ENCODE data around the gene CD84. TPM values are rescaled to one million over a fixed set of nuclear protein-coding genes. Genes with fewer than 3 reads are reported as not detected.
A peak's percentile ranks its signal among the peaks of the same experiment; 100 is the strongest.

Gene CD84
- total and polyA plus RNA-seq, 12 donors, result 0.25 to 11.8 (median 1.6) TPM

- H3K4me1 ChIP-seq, result peaks cover 0 to 46% (median 0%) of the 10 kb centered on the region in 9 donors
- WGBS, 2 donors, result 68 to 80% methylated on average over 2 of the region's 2 CpGs
- ATAC-seq (no peak), DNase-seq (no peak)
- H3K9me3 ChIP-seq, result peaks cover 0 to 1% (median 0%) of the 10 kb centered on the region in 11 donors
- peak overlapping the region in 1 of 10 donors; percentile 93 for H3K27ac ChIP-seq
- no peaks in the 10 kb centered on the region for H3K36me3 ChIP-seq
- no peak for TF ChIP-seq CTCF (IDR thresholded peaks at IDR 0.05)
- H3K27me3 ChIP-seq, result no peaks in the 10 kb centered on the region
- H3K4me3 ChIP-seq, result peak overlapping the region in 5 of 10 donors; percentile 10 to 58 (median 20)
- intact Hi-C loops (cut with DNase I), result no loop called here
These were observed 1.6 kb downstream of the CD84 start for GRCh38 chr1:160577671-160578070.

GRCh38 chr1:160576884-160577283 is 2.4 kb downstream of the CD84 start:
- H3K27ac ChIP-seq, result peak overlapping the region in 1 of 10 donors; percentile 93
- intact Hi-C loops (cut with DNase I), result no loop called here
- TF ChIP-seq CTCF (IDR thresholded peaks at IDR 0.05), result no peak
- H3K36me3 ChIP-seq, result no peaks in the 10 kb centered on the region
- H3K4me3 ChIP-seq, result peak overlapping the region in 2 of 10 donors; percentile 5 to 58
- H3K4me1 ChIP-seq, result peaks cover 0 to 54% (median 0%) of the 10 kb centered on the region in 9 donors
- ATAC-seq (no peak), DNase-seq (no peak)
- H3K9me3 ChIP-seq, result no peaks in the 10 kb centered on the region
- WGBS, 2 donors, result 42 to 43% methylated on average over 2 of the region's 2 CpGs
- H3K27me3 ChIP-seq, result no peaks in the 10 kb centered on the region

GRCh38 chr1:160576390-160576789 is 2.9 kb downstream of the CD84 start:
- 78 to 89% methylated on average over 3 of the region's 3 CpGs for WGBS, 2 donors
- H3K36me3 ChIP-seq, result no peaks in the 10 kb centered on the region
- H3K9me3 ChIP-seq, result no peaks in the 10 kb centered on the region
- H3K4me3 ChIP-seq, result peak overlapping the region in 1 of 10 donors; percentile 58
- intact Hi-C loops (cut with DNase I), result no loop called here
- no peaks in the 10 kb centered on the region for H3K27me3 ChIP-seq
- ATAC-seq, result peak in 2 of 8 donors; percentile 45 to 46
- peak overlapping the region in 1 of 10 donors; percentile 93 for H3K27ac ChIP-seq
- TF ChIP-seq CTCF (IDR thresholded peaks at IDR 0.05), result no peak
- peaks cover 0 to 59% (median 0%) of the 10 kb centered on the region in 9 donors for H3K4me1 ChIP-seq
- no peak for DNase-seq

DNA sequence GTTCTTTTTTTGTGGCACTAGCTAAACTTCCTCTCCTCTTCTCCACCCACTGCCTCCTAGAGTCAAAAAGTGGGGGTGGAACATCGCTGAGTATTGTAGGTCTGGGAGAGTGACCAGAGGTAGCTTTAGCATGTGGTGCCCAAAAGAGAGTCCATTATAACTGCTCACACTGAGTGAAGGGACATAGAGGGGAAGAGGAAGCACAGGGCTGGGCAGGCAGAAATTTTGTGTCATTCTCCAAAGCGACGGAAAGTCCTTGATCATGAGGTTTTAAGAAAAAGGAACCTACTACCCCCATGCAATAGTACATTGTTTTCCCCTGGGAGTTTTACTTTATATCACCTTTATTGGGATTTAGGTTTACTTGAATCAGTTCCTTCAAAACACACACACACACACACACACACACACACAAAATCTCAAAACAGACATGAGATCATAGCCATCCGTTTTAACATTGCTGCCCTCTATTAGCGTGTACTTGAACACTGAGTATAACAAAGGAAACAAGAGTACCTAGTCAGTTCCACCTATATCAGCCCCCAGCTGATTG is 4.1 kb downstream of the CD84 start:
- Histone ChIP-seq H3K4me1 (peaks cover 0 to 62% (median 0%) of the 10 kb centered on the region in 9 donors), H3K27ac (peak overlapping the region in 3 of 10 donors; percentile 17 to 93 (median 37)), H3K36me3 (no peaks in the 10 kb centered on the region), H3K27me3 (no peaks in the 10 kb centered on the region), H3K4me3 (peak overlapping the region in 1 of 10 donors; percentile 58), H3K9me3 (no peaks in the 10 kb centered on the region)
- no peak for TF ChIP-seq CTCF (IDR thresholded peaks at IDR 0.05)
- WGBS, 2 donors, result 79 to 83% methylated on average over 5 of the region's 5 CpGs
- no peak for DNase-seq
- ATAC-seq, result peak in 7 of 8 donors; percentile 60 to 80 (median 73)
- intact Hi-C loops (cut with DNase I), result no loop called here
